Central memory CD4-positive, alpha-beta T cell (primary cell): Measurements from ENCODE around the gene CFAP46.
"Not testable (repeated sequence)": the region's sequence is repeated elsewhere in the genome, so short reads cannot be mapped to it uniquely, and the experiment has no call there.

Source experiments
- DNase-seq: peaks from one replicate; pipeline ENCODE4 v3.0.0; 2022

CFAP46 gene

DNA sequence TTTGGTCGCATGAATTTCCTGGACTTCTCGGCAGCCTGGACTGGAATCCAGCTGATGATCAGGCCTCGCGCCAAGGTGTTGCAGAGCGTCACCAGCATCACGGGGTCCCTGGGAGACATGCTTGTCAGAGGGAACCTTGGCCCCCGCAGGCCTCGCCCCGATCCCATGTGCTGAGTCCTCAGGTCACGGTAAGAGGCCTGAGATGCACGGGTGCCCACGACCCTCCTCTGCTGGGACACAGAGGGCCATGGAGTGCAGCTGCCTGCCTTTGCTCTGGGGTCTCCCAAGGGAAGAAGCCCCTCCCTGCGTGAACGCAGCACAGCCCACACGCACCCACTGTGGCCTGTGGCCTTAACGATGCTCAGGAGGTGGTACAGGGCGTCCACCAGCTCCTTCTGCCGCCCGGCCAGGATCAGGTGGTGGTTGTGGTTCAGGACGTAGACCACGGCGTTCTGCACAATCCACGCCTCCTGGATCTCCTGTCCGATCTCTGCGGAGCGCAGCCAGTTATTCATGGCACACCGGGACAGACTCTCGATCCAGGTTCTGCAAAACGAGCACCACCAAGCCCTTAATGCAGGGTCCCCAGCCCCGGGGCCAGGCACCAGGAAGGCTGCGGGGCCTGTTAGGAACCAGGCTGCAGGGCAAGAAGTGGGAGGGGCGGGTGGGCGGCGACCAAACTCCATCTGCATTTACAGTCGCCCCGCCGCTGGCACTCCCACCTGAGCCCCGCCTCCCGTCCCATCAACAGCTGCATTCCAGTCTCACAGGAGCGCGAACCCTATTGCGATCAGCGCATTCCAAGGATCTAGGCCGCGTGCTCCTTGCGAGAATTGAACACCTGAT is 29.4 kb downstream of the CFAP46 start:
- no peak for DNase-seq

DNA sequence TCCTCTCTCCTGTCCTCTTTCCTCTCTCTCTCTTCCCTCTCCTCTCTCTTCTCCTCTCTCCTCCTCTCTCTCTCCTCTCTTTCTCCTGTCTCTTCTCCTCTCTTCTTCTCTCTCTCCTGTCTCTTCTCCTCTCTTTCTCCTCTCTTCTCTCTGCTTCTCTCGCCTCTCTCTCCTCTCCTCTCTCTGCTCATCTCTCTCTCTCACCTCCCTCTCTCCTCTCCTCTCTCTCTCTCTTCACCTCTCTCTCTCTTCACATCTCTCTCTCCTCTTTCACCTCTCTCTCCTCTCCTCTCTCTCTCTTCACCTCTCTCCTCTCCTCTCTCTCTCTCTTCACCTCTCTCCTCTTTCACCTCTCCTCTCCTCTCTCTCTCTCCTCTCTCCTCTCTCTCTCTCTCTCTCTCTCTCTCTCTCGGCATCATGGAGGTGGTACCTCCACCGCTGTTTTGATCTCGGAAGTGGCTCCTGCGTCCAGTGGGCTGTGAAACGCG is 30.1 kb downstream of the CFAP46 start:
- no peak for DNase-seq

DNA sequence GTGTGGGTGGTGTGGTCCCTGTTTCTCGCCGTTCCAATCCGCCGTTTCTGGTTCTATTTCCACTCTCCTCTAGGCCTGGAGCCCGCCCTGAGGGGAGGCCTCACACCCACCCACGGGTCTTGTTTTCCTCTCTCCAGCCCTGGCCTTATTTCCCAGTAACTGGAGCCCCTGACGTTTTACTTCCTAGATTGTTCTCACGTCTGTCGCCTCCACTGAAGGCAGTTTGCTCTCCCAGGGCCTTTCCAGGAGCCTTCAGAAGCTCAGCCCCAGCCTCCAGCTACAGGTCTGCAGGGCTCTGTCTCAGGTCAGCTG is 30.6 kb downstream of the CFAP46 start:
- DNase-seq: no peak

DNA sequence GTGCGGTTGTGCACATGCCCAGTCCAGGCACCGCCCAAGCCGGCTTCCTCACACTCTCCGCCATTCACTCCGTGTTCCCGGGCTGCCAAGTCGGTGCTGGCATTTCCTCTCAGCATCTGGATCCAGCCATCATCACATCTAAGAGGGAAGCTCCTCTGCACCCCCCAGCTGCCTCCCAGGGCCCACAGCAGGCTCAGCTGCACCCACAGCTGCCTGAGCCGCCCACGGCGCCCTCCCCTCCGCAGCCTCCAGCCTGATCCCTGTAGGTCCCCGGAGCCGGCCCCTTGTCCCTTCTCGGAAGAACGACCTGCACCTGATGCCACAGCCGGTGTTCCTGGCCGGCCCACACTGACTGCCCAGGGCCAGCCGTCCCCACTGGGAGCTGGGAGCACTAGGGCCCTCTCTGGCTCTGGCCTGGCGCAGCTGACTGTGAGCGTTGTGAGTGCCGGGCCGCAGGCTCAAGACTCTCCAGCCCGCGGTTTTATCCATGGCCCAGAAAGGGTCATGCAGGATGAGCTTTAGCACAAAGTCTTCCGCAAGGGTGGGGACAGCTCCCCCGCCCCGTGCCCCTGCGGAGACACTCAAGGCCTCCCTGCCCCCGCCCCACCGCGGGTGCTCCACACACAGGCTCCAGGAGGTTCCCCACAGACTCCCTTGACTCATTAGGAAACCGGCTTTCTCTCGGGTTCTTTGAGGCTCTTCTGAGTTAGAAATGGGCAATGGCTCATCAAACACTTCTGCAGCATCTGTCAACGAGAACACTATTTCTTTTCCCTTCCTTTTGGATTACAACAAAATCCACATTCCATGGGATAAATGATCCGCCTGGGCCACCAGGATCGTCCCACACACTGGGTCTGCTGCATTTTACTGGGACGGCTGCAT is 31.2 kb downstream of the CFAP46 start:
- DNase-seq: no peak

DNA sequence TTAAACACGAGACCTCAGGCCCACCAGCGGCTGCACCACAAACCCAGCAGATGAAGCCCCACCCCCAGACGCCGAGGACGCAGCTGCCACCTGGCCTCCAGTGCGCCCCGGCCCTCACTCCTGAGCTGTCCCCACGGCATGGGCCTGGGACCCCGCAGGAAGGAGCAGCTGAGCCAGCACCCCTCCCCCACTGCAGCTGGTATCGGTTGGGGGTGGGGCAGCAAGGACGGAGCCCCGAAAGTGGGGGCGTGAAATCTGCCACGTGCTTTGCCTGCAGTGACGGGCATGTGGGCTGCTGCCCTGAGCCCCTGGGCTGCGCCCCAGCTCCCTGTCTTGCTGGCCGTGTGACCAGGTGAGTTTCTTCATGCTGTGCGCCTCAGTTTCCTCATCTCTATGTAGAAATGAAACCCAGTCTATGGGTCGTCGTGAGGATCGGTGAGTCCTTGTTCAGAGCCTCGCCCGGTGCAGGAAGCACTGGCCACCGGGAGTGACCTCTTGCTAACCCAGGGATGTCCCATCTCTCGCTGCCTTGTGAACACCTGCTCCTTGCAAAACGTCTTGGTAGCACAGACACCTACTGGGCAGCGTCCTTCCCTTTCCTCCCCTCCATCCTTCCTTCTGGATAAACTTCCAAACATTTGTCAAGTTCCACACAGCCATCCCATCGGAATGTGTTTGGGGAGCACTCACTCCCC is 32.0 kb downstream of the CFAP46 start:
- DNase-seq: no peak

DNA sequence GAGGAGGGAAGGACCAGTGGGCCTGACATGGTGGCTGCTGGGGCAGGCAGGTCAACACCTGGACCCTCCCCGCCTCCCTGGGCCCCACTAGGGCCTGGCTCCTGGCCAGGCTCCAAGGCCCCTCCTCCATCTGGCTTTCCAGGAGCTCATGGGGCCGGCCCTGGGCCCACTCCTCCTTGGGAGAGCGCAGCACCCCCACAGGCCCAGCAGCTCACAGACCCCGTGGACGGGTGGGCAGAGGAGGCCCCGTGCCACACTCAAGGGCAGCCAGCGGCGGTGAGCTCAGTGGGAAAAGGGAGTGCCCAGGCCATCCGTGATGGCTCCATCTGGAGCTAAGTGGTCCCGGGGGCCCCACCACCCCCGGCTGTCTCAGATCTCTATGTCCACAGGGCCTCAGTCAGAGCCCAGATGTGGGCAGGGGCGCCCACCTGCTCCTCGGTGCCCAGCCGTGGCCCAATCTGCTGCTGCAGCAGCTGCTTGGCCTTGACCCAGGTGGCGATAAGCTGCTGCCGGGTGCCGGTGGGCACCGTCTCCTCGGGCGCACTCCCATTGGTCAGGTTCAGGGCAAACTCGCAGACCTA is 32.8 kb downstream of the CFAP46 start:
- DNase-seq: no peak

DNA sequence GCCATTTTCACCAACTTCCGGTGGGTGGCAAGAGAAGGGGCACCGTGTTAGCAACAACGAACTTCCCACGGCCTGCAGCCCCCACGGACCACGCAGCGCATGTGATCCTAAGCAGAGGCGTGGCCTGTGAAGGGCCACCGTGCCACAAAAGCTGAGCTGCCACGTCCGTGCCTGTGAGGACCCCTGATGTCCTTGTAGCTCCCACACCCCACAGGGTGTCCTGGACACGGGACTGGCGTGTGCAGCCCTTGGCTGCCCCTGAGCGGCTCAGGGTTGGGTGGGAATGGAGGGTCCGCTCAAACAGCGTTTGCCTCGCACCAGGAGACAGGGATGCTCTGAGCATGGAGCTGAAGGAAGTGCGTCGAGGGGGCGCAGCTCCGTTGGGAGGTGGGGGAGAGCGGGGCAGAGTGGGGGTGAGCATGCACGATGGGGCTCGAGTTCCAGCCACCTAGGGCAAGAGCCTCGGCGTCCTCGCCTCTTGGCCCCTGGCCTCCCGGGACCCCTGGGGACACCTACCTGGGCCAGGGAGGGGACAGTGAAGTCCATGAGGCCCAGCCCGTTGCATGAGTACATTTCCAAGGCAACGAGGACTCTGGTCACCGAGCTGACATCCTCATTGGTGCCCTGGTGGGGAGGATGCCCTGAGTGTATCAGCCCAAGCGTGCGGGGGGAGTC is 33.6 kb downstream of the CFAP46 start:
- DNase-seq: no peak

DNA sequence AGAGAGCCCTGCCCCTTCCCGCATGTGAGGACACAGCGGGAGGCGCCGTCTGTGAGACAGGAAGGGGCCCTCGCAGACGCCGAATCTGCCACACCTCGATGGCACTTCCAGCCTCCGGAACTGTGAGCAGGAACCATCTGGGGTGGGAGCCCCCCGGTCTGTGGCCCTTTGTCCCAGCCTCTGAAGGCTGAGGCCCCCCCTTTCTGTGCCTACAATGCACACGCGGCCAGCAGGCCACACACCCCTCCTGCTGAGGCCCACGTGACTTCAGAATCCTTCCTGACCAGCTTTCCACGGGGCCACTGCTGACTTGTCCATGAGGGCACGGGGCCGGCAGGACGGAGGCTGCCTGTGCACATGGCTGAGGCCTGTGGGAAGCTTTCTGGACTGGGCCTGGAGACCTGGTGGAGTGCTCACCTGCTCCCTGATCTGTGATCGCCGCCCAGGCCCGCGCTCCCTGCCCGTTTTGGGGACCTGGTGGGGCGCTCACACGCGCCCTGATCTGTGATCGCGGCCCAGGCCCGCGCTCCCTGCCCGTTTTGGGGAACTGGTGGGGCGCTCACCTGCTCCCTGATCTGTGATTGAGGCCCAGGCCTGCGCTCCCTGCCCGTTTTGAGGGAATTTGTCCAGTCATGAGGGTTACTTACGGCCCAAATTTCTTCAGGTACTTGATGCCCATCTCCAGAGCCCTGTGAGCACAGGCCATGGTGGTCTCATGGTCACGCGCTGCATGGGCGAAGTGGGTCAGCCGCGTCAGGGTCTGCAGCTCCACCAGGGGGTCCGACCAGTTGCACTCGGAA is 34.3 kb downstream of the CFAP46 start:
- no peak for DNase-seq

DNA sequence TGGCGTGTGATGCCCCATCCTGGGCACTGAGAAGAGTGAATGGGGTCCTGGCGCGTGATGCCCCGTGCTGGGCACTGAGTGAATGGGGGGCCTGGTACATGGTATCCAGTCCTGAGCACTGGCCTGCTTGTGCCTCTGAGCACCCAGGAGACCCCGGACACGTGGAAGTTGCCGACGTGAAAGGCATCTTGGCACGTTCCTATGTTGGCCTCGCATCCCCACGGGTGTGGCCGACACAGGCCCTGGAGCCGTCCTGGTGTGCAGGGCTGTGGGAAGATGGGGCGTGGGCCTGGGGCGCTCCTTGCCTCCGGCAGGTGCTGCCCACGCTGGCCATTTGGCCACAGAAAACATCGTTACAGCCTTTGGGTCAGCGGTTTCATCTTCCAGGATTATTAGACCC is 35.5 kb downstream of the CFAP46 start:
- DNase-seq: no peak

DNA sequence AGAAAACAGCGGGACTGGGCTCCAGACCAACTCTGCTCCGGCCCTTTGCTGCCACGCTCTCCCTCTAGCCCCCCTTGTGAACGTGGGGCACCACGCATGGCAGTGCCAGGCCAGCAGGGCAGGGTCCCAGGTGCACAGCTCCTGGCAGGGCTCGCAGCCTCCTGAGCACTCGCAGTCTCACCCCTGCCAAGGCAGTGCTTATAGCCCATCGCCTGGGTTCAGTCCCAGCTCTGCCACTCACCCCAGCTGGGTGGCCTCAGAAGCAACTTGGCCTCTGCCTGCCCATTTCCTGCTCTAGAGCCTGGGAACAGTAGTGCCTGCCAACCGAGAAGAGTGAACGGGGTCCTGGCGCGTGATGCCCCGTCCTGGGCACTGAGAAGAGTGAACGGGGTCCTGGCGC is 36.3 kb downstream of the CFAP46 start:
- DNase-seq: no peak

DNA sequence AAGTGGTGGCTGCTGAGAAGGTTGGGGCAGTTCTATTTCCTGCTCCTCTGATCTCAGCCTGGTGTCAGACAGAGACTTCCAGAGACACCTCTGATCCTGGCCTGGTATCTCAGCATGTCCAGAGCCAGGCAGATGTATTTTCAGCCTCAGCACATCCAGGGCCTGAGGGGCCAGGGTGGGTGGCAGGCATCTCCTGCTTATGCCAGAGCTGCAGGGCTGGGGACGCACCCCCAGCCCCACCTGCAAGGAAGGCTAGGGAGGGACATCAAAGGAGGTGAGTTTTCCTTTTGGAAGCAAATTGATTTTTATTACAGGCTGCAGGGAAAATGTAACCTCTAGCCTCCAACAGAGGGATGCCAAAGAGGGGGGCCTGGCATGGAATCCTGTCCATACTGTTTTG is 36.7 kb downstream of the CFAP46 start:
- no peak for DNase-seq

DNA sequence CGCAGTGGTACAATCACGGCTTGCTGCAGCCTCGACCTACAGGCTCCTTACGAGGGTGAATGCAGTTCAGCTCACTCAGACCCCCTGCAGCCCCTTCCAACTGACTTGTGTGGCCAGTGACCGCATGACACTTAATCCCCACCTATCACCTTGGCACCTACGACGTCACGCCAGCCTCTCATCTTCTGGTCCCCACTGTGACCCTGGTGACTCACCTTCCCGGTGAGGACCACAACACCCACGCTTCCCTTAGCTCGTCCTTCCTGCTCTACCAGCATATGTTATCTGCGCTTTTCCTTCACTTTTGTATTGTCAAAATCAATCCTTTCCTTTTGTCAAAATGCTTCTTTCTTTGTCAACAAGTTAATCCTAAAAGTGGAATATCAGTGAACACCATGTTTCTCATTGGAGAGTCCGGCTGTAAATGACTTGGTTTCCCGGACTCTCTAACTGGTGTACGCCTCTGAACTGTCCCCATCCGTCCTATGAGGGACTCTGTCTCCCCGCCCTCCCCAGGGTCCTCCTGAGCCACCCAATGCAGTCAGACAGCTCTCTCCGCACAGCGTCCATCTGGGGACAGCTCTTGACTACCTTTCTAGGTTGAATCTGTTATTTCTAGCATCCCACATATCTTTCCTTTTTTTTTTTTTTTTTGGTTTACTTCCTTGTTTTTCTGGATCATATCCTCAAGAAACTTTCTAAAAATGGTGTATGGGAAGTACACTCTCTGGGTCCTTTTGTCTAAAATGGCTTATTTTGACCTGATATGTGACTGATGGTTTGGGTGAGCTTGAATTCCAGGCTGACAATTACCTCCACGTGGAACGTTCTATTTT is 37.3 kb downstream of the CFAP46 start:
- no peak for DNase-seq

DNA sequence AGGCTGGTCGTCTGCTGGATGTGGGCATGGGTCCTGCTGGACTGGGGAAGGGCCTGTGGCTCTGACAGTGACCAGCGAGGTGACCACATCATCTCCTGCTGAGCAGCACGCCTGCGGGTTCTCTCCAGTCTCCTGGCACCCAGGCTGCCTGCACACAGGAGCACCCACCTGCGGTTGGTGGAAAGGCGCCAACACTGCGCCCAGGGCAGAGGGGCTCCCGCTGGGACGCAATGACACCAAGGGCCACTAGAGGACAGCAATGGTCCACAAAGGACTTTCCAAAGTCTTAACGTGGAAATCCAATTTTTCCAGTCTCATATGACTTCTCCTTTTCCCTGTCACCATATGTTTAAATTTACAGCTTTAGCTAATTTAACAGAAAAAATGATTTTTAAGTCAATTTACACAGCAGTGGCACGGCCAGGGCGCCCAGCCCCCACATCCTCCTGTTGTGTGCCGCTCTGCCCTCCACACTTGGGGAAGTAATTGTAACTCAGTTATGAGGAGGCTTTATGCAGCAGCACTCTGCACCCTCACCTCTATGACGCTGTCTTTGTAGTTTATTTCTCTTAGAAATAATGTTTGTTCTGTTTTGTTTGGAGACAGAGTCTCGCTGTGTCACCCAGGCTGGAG is 38.1 kb downstream of the CFAP46 start:
- DNase-seq: no peak

DNA sequence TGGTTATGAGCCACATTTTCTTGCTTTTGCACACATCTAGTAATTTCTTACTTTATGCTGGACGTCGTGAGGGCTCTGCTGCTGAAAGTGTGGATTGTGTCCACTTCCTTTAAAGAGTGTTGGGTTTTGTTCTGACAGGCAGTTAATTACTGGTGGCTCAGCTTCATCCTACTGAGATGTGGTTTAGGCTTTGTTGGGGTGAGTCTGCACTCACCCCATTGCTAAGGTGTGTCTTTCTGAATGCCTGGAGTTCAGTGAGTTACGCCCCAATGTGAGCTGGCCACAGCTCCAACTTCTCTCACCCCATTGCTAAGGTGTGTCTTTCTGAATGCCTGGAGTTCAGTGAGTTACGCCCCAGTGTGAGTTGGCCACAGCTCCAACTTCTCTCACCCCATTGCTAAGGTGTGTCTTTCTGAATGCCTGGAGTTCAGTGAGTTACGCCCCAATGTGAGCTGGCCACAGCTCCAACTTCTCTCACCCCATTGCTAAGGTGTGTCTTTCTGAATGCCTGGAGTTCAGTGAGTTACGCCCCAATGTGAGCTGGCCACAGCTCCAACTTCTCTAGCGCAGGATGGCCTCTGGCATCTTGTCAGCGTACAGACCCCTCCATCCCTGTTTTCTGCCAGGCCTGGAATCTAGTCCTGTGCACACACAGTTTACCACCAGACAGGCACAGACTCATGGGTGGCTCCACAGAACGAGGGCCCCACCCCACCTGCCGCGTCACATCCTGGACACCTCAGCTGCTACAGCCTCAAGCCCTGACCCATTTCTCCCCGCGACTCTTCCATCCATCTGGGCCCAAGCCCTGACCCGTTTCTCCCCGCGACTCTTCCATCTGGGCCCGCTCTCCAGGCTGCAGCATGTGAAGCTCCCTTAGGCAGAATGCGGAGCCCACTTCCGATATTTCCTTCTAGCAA is 39.5 kb downstream of the CFAP46 start:
- DNase-seq: not testable (repeated sequence)

DNA sequence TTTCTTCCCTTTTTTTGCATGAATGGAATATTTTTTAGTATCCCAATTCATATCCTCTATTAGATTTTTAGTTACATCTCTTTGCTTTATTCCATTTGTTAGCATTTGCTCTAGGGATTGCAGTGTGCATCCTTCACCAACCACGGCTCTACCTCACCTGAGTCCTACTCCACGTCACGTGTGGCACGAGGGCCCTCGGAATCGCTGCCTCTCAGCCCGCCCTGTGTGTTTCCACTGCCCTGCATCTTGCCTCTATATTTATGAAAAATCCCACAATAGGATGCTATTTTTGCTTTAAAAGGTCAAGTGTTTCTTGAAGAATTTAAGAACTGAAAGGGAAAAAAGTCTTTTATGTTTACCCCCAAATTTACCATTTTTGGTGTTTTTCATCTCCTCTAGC is 41.0 kb downstream of the CFAP46 start:
- DNase-seq: no peak

DNA sequence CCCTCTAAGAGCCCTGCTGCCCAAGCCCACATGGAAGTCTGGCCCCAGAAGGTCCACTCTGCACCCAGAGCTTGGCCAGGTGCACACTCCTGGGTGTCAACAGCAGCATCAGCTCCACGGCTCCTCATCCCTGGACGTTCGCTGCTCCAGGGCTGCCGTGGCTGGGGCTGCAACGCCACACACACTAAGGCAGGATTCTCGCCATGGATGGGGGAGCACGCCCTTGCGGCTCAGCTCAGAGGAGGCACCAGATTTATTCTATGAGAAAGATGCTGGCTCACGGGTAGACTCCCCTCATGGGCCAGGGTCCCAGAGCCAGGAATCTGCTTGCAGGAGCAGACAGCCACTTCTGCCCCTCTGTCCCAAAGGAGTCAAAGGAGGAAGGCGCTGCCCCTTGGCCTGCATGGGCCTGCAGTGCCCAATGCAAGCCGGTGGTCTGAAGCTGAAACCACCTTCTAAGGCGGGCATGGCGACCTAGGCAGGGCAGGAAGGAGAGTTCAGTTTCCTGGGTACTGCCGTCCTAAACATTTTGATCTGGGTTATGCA is 42.1 kb downstream of the CFAP46 start:
- DNase-seq: no peak

DNA sequence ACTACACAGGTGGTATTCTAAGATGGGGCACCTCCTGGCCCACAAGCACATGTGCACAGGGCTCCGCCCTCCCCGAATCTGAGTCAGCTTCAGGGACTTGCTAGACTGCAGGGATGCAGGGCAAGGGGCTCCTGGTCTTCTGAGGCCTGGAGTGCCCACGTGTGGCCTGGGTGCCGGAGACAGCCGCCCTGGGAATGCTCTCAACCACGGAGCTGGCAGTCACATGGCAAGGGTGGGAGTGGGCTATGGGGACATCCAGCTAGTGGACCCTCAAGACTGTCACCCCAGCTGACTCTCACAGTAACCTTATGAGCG is 42.7 kb downstream of the CFAP46 start:
- DNase-seq: no peak

DNA sequence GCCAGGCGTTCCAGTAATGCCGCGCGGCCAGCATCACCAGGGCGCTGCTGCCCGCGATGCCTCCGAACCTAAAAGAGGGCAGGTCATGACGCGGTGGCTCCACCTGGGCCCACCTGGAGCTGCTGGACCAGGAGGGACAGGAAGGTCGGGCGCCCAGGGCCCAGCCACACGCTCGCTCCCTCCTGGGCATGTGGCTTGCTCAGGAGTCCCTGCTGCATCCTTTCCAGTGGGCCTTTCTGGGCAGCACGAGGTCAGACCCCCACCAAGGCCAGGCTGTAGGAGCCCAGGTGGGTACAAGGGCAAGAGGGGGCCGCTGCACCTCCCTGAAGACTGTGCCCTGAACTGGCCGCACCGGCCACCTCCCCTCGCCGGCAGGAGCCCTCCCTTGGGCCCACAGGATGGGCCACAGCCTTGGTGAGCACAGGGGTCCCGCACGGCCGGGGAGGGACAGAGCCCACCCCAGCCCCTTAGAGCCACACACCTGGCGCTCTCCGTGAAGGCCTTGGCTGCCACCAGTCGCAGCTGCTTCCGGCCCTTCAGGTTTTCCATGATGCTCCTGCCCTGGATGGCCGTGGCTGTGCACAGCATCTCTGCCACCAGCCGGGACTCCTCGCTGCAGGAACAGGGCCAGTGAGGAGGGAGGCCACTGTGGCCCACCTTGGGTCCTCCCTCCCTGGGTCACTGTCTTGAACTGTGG is 43.2 kb downstream of the CFAP46 start:
- no peak for DNase-seq
